RWPE2 (cell line): ENCODE results near the gene FHIT.

Experiments used
- ATAC-seq: fragments of 200-7000 bp; cut with Tn5 transposase; 3 replicates; pipeline ENCODE4 v1.9.1; 2021; ENCODE audit warnings: low read depth
- DNase-seq: peaks from one replicate; pipeline ENCODE4 v3.0.0-alpha.2; 2020; ENCODE audit warnings: low spot score
- H3K27ac ChIP-seq: fragments of 450-650 bp; 2 replicates; pipeline ENCODE4 v1.5.1; 2017; ENCODE audit warnings: mild to moderate bottlenecking; ENCODE audit not compliant: poor library complexity, severe bottlenecking
- H3K27me3 ChIP-seq: fragments of 250-450 bp; sonication (Bioruptor Pico); 2 replicates; pipeline ENCODE4 v1.5.1; 2021; ENCODE audit warnings: mild to moderate bottlenecking, moderate library complexity; ENCODE audit not compliant: insufficient read depth, poor library complexity, severe bottlenecking
- H3K36me3 ChIP-seq: fragments of 250-450 bp; sonication (Bioruptor Pico); 2 replicates; pipeline ENCODE4 v1.5.1; 2020; ENCODE audit warnings: low read depth, mild to moderate bottlenecking, moderate library complexity
- H3K4me1 ChIP-seq: fragments of 250-450 bp; sonication (Bioruptor Pico); 2 replicates; pipeline ENCODE4 v1.5.1; 2021; ENCODE audit warnings: mild to moderate bottlenecking, moderate library complexity; ENCODE audit not compliant: insufficient read depth, poor library complexity, severe bottlenecking
- H3K4me3 ChIP-seq: fragments of 250-450 bp; sonication (Bioruptor Pico); 2 replicates; pipeline ENCODE4 v1.5.1; 2021; ENCODE audit warnings: mild to moderate bottlenecking, moderate library complexity; ENCODE audit not compliant: severe bottlenecking
- H3K9me3 ChIP-seq: fragments of 250-450 bp; sonication (Bioruptor Pico); 2 replicates; pipeline ENCODE4 v1.5.1; 2021; ENCODE audit warnings: mild to moderate bottlenecking, moderate library complexity; ENCODE audit not compliant: severe bottlenecking
- TF ChIP-seq, protein P1 (sequence below): fragments of 450-650 bp; IDR thresholded peaks from one replicate; pipeline ENCODE4 v1.5.1; 2017; ENCODE audit warnings: mild to moderate bottlenecking, moderate library complexity; ENCODE audit not compliant: poor library complexity, severe bottlenecking

Gene FHIT

DNA sequence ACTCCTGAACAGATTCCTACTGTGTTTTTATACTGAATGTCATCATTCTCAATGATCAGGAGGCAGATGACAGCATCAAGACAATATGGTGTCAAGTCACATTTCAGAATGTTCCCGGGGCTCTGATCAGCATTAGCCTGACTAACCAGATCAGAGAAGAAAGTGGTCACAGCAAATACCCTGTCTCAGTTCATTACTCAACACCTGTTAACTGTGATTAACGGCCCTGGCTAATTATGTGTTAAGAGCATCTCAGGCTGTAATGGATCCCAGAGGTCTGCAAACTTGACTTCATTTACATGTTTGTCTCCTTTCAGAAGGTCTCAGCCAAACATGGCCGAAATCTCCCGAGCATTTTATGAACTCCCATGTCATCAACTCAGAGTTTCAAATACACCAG lies 833.7 kb downstream of the FHIT start:
- TF ChIP-seq, protein P1, sequence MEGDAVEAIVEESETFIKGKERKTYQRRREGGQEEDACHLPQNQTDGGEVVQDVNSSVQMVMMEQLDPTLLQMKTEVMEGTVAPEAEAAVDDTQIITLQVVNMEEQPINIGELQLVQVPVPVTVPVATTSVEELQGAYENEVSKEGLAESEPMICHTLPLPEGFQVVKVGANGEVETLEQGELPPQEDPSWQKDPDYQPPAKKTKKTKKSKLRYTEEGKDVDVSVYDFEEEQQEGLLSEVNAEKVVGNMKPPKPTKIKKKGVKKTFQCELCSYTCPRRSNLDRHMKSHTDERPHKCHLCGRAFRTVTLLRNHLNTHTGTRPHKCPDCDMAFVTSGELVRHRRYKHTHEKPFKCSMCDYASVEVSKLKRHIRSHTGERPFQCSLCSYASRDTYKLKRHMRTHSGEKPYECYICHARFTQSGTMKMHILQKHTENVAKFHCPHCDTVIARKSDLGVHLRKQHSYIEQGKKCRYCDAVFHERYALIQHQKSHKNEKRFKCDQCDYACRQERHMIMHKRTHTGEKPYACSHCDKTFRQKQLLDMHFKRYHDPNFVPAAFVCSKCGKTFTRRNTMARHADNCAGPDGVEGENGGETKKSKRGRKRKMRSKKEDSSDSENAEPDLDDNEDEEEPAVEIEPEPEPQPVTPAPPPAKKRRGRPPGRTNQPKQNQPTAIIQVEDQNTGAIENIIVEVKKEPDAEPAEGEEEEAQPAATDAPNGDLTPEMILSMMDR = no peak

DNA sequence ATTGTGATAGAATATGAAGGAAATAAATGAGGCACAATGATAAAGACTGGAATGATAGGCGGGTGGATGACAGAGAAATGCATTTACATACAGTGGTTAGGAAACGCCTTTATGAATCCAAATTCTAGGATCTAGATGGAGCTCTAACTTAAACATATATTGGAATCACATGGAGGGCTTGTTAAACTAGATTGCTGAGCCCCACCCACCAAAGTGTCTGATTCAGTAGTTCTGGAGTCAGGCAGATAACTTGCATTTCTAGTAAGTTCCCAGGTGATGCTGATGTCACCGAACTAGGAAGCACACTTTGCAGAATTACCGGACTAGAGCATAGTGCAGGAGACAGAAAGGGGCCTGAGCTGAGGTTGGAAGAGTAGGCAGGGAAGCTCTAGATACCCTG lies 837.2 kb downstream of the FHIT start:
- DNase-seq = no peak
- no peaks in the 10 kb centered on the region for H3K9me3 ChIP-seq
- TF ChIP-seq, protein P1 = no peak
- H3K27me3 ChIP-seq = no peaks in the 10 kb centered on the region
- H3K36me3 ChIP-seq = no peaks in the 10 kb centered on the region
- H3K27ac ChIP-seq = no peak overlapping the region
- no peak overlapping the region for H3K4me3 ChIP-seq
- H3K4me1 ChIP-seq = no peaks in the 10 kb centered on the region
- ATAC-seq = no peak

More for the DNA sequence above, 833.7 kb downstream of the FHIT start:
- H3K4me3 ChIP-seq = no peak overlapping the region
- ATAC-seq (no peak), DNase-seq (no peak)
- H3K27me3 ChIP-seq = no peaks in the 10 kb centered on the region
- no peaks in the 10 kb centered on the region for H3K9me3 ChIP-seq
- no peaks in the 10 kb centered on the region for H3K4me1 ChIP-seq
- H3K27ac ChIP-seq = no peak overlapping the region
- H3K36me3 ChIP-seq = no peaks in the 10 kb centered on the region

DNA sequence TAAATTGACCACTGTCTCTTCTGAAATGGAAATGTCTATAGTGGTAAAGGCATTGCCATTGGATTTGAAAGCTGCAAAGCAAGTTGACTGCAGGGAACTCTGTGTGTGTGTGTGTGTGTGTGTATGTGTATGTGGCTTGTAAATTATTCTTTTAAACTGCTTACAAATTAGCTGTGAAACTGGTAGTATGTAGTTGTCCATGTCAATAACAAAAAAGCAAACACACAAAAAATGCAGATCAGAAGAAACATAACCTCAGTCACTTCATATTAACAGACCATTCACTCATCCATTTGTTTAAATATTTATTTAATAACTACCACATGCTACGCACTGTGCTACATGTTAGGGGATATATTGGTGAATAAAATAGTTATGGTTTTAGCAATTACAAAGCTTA lies 837.7 kb downstream of the FHIT start:
- no peak overlapping the region for H3K4me3 ChIP-seq
- H3K27me3 ChIP-seq = no peaks in the 10 kb centered on the region
- no peak overlapping the region for H3K27ac ChIP-seq
- DNase-seq (no peak), ATAC-seq (no peak)
- no peaks in the 10 kb centered on the region for H3K36me3 ChIP-seq
- H3K4me1 ChIP-seq = no peaks in the 10 kb centered on the region
- H3K9me3 ChIP-seq = no peaks in the 10 kb centered on the region
- TF ChIP-seq, protein P1 = no peak

DNA sequence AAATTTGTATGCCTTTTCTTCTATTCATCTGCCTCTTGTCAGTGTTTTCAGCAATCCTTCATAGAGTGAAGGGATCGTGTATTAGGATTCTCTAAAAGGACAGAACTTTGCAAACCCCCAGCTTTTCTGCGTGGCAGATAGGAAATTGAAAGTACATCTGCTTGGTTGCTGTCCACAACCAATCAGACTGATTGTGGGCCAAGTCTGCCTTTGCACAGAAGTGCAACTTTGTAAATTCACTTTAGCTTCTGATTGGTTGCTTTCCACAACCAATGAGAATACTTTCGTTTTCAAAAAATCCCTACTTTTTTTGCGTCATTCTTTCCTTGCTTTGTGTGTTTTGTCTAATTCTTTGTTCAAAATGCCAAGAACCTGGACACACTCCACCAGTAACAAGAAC lies 847.4 kb downstream of the FHIT start:
- DNase-seq = no peak
- H3K4me3 ChIP-seq = no peak overlapping the region

DNA sequence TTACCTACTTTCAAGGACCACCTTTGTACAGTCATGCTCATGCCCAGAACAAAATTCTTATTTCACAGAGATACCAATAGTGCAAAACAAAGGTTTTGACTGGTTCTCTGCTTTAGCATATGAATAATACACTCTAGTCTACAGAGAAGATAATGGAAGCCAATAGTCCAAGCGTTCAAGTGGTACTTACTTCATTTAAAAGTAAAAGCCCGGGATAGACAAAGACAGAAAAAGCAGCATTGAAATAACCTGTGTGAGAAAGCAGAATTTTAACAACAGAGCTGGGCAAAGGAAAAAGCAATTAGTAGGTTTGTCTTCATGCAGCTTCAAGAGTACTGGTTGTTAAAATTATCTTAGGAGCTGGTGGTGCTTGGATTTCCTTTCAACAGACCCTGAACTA lies 848.3 kb downstream of the FHIT start:
- DNase-seq = no peak
- no peak for ATAC-seq
- TF ChIP-seq, protein P1 = no peak
- no peaks in the 10 kb centered on the region for H3K9me3 ChIP-seq
- no peaks in the 10 kb centered on the region for H3K4me1 ChIP-seq
- H3K36me3 ChIP-seq = no peaks in the 10 kb centered on the region
- no peaks in the 10 kb centered on the region for H3K27me3 ChIP-seq
- H3K27ac ChIP-seq = no peak overlapping the region
- no peak overlapping the region for H3K4me3 ChIP-seq

More for the DNA sequence above, 847.4 kb downstream of the FHIT start:
- Histone ChIP-seq H3K27ac (no peak overlapping the region), H3K36me3 (no peaks in the 10 kb centered on the region), H3K9me3 (no peaks in the 10 kb centered on the region), H3K4me1 (no peaks in the 10 kb centered on the region), H3K27me3 (no peaks in the 10 kb centered on the region)
- TF ChIP-seq, protein P1 = no peak
- ATAC-seq = no peak
